ENCODE data around the gene THRSP. TPM values are rescaled to one million over a fixed set of nuclear protein-coding genes. Genes with fewer than 3 reads are reported as not detected.
"Not testable (repeated sequence)": the region's sequence is repeated elsewhere in the genome, so short reads cannot be mapped to it uniquely, and the experiment has no call there.

Gene THRSP
- total and polyA plus RNA-seq, 4 donors: 30.9 to 90.1 (median 51.1) TPM; not detected in 1

DNA sequence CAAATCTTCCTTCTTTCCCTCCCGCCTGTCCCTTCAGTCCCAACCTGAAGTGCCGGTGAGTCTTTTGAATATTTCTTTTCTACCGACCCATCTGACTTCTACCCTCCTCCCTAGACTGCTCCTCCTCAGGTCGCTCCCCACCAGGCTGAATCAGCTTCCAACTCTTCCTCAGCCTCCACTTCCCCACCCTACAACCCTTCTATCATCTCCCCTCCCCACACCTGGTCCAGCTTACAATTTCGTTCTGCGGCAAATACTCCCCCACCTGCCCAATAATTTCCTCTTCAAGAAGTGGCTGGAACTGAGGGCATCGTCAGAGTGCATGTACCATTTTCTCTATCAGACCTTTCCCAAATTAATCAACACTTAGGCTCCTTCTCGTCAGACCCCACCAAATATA is 18.5 kb downstream of the THRSP start:
- Histone ChIP-seq H3K36me3 (ENCODE audit: control insufficient read depth in 4 of 4, insufficient read depth in 3 of 4, low read depth in 1 of 4, low read length in 3 of 4) (no peaks in the 10 kb centered on the region), H3K4me3 (ENCODE audit: low read depth in 1 of 3, low read length in 3 of 3) (no peak overlapping the region)

DNA sequence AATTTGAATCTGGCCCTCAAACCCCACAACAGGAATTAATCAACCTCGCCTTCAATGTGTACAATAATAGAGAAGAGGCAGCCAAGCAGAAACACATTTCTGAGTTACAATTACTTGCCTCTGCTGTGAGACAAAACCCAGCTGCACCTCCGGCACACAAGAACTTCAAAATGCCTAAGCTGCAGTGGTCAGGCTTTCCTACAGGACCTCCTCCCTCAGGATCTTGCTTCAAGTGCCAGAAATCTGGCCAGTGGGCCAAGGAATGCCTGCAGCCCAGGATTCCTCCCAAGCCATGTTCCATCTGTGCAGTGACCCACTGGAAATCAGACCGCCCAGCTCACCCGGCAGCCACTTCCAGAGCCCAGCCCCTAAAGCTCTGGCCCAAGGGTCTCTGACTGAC is 19.4 kb downstream of the THRSP start:
- no peak overlapping the region for H3K27ac ChIP-seq (ENCODE audit: low read depth in 1 of 2, low read length in 2 of 2)
- WGBS: 91% methylated on average over 4 of the region's 4 CpGs
- H3K4me3 ChIP-seq (ENCODE audit: low read depth in 1 of 3, low read length in 3 of 3): no peak overlapping the region
- H3K27me3 ChIP-seq (ENCODE audit: control insufficient read depth in 4 of 4, insufficient read depth in 4 of 4, low read length in 3 of 4): no peaks in the 10 kb centered on the region
- DNase-seq (ENCODE audit: low spot score): no peak
- no peaks in the 10 kb centered on the region for H3K9me3 ChIP-seq (ENCODE audit: control insufficient read depth in 4 of 4, low read length in 3 of 4)
- H3K36me3 ChIP-seq (ENCODE audit: control insufficient read depth in 4 of 4, insufficient read depth in 3 of 4, low read depth in 1 of 4, low read length in 3 of 4): no peaks in the 10 kb centered on the region
- H3K9ac ChIP-seq (ENCODE audit: low read depth in 1 of 2, low read length in 2 of 2): no peak overlapping the region
- TF ChIP-seq SP1 (IDR thresholded peaks at IDR 0.05): no peak
- TF ChIP-seq EGR1 (IDR thresholded peaks at IDR 0.05; ENCODE audit: low read depth in 2 of 2): no peak
- TF ChIP-seq FOXA1 (IDR thresholded peaks at IDR 0.05): no peak
- TF ChIP-seq, protein P1, sequence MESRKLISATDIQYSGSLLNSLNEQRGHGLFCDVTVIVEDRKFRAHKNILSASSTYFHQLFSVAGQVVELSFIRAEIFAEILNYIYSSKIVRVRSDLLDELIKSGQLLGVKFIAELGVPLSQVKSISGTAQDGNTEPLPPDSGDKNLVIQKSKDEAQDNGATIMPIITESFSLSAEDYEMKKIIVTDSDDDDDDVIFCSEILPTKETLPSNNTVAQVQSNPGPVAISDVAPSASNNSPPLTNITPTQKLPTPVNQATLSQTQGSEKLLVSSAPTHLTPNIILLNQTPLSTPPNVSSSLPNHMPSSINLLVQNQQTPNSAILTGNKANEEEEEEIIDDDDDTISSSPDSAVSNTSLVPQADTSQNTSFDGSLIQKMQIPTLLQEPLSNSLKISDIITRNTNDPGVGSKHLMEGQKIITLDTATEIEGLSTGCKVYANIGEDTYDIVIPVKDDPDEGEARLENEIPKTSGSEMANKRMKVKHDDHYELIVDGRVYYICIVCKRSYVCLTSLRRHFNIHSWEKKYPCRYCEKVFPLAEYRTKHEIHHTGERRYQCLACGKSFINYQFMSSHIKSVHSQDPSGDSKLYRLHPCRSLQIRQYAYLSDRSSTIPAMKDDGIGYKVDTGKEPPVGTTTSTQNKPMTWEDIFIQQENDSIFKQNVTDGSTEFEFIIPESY (IDR thresholded peaks at IDR 0.05): no peak
- TF ChIP-seq RXRA (IDR thresholded peaks at IDR 0.05): no peak
- TF ChIP-seq, protein P2, sequence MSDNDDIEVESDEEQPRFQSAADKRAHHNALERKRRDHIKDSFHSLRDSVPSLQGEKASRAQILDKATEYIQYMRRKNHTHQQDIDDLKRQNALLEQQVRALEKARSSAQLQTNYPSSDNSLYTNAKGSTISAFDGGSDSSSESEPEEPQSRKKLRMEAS (IDR thresholded peaks at IDR 0.05): no peak
- no peak for TF ChIP-seq TAF1 (conservative IDR thresholded peaks at IDR 0.05)
- no peak for TF ChIP-seq RAD21 (IDR thresholded peaks at IDR 0.05)
- TF ChIP-seq, protein P3, sequence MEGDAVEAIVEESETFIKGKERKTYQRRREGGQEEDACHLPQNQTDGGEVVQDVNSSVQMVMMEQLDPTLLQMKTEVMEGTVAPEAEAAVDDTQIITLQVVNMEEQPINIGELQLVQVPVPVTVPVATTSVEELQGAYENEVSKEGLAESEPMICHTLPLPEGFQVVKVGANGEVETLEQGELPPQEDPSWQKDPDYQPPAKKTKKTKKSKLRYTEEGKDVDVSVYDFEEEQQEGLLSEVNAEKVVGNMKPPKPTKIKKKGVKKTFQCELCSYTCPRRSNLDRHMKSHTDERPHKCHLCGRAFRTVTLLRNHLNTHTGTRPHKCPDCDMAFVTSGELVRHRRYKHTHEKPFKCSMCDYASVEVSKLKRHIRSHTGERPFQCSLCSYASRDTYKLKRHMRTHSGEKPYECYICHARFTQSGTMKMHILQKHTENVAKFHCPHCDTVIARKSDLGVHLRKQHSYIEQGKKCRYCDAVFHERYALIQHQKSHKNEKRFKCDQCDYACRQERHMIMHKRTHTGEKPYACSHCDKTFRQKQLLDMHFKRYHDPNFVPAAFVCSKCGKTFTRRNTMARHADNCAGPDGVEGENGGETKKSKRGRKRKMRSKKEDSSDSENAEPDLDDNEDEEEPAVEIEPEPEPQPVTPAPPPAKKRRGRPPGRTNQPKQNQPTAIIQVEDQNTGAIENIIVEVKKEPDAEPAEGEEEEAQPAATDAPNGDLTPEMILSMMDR (IDR thresholded peaks at IDR 0.05; ENCODE audit: low read depth, low read length, missing input control): no peak
- TF ChIP-seq, protein P4, sequence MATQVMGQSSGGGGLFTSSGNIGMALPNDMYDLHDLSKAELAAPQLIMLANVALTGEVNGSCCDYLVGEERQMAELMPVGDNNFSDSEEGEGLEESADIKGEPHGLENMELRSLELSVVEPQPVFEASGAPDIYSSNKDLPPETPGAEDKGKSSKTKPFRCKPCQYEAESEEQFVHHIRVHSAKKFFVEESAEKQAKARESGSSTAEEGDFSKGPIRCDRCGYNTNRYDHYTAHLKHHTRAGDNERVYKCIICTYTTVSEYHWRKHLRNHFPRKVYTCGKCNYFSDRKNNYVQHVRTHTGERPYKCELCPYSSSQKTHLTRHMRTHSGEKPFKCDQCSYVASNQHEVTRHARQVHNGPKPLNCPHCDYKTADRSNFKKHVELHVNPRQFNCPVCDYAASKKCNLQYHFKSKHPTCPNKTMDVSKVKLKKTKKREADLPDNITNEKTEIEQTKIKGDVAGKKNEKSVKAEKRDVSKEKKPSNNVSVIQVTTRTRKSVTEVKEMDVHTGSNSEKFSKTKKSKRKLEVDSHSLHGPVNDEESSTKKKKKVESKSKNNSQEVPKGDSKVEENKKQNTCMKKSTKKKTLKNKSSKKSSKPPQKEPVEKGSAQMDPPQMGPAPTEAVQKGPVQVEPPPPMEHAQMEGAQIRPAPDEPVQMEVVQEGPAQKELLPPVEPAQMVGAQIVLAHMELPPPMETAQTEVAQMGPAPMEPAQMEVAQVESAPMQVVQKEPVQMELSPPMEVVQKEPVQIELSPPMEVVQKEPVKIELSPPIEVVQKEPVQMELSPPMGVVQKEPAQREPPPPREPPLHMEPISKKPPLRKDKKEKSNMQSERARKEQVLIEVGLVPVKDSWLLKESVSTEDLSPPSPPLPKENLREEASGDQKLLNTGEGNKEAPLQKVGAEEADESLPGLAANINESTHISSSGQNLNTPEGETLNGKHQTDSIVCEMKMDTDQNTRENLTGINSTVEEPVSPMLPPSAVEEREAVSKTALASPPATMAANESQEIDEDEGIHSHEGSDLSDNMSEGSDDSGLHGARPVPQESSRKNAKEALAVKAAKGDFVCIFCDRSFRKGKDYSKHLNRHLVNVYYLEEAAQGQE (IDR thresholded peaks at IDR 0.05): no peak
- TF ChIP-seq YY1 (IDR thresholded peaks at IDR 0.05): no peak
- TF ChIP-seq JUND (IDR thresholded peaks at IDR 0.05): no peak
- H3K4me1 ChIP-seq (ENCODE audit: control insufficient read depth in 4 of 4, insufficient read depth in 4 of 4, low read length in 3 of 4): peaks cover 5 to 18% (median 8%) of the 10 kb centered on the region in 4 donors

More for the DNA sequence above, 18.5 kb downstream of the THRSP start:
- DNase-seq (ENCODE audit: low spot score): no peak
- no peak overlapping the region for H3K9ac ChIP-seq (ENCODE audit: low read depth in 1 of 2, low read length in 2 of 2)
- H3K27me3 ChIP-seq (ENCODE audit: control insufficient read depth in 4 of 4, insufficient read depth in 4 of 4, low read length in 3 of 4): no peaks in the 10 kb centered on the region
- TF ChIP-seq, protein P3 (IDR thresholded peaks at IDR 0.05; ENCODE audit: low read depth, low read length, missing input control): no peak
- TF ChIP-seq EGR1 (IDR thresholded peaks at IDR 0.05; ENCODE audit: low read depth in 2 of 2): no peak
- TF ChIP-seq, protein P2 (IDR thresholded peaks at IDR 0.05): no peak
- TF ChIP-seq SP1 (IDR thresholded peaks at IDR 0.05): no peak
- TF ChIP-seq YY1 (IDR thresholded peaks at IDR 0.05): no peak
- no peak for TF ChIP-seq FOXA1 (IDR thresholded peaks at IDR 0.05)
- TF ChIP-seq, protein P4 (IDR thresholded peaks at IDR 0.05): no peak
- no peak for TF ChIP-seq JUND (IDR thresholded peaks at IDR 0.05)
- H3K9me3 ChIP-seq (ENCODE audit: control insufficient read depth in 4 of 4, low read length in 3 of 4): no peaks in the 10 kb centered on the region
- 92% methylated on average over 8 of the region's 8 CpGs for WGBS
- no peak overlapping the region for H3K27ac ChIP-seq (ENCODE audit: low read depth in 1 of 2, low read length in 2 of 2)
- peaks cover 9 to 26% (median 15%) of the 10 kb centered on the region in 4 donors for H3K4me1 ChIP-seq (ENCODE audit: control insufficient read depth in 4 of 4, insufficient read depth in 4 of 4, low read length in 3 of 4)

DNA sequence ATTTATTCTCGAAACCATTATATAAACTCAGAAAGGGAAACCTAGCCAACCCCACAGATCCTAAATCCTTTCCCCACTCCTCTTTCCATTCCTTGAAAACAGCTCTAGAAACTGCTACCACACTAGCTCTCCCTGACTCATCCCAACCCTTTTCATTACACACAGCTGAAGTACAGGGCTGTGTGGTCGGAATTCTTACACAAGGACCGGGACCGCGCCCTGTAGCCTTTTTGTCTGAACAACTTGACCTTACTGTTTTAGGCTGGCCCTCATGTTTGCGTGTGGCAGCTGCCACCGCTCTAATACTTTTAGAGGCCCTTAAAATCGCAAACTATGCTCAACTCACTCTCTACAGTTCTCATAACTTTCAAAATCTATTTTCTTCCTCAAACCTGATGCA is 20.8 kb downstream of the THRSP start:
- WGBS: 93% methylated on average over 8 of the region's 8 CpGs
- not testable (repeated sequence) for H3K27me3 ChIP-seq (ENCODE audit: control insufficient read depth in 4 of 4, insufficient read depth in 4 of 4, low read length in 3 of 4); DNase-seq (ENCODE audit: low spot score); H3K36me3 ChIP-seq (ENCODE audit: control insufficient read depth in 4 of 4, insufficient read depth in 3 of 4, low read depth in 1 of 4, low read length in 3 of 4); H3K4me1 ChIP-seq (ENCODE audit: control insufficient read depth in 4 of 4, insufficient read depth in 4 of 4, low read length in 3 of 4); H3K27ac ChIP-seq (ENCODE audit: low read depth in 1 of 2, low read length in 2 of 2); H3K4me3 ChIP-seq (ENCODE audit: low read depth in 1 of 3, low read length in 3 of 3); H3K9me3 ChIP-seq (ENCODE audit: control insufficient read depth in 4 of 4, low read length in 3 of 4); H3K9ac ChIP-seq (ENCODE audit: low read depth in 1 of 2, low read length in 2 of 2)
